ENCODE data around the gene ZBTB7A.
A peak's percentile ranks its signal among the peaks of the same experiment; 100 is the strongest.
"Not testable (repeated sequence)": the region's sequence is repeated elsewhere in the genome, so short reads cannot be mapped to it uniquely, and the experiment has no call there.

Gene ZBTB7A

DNA sequence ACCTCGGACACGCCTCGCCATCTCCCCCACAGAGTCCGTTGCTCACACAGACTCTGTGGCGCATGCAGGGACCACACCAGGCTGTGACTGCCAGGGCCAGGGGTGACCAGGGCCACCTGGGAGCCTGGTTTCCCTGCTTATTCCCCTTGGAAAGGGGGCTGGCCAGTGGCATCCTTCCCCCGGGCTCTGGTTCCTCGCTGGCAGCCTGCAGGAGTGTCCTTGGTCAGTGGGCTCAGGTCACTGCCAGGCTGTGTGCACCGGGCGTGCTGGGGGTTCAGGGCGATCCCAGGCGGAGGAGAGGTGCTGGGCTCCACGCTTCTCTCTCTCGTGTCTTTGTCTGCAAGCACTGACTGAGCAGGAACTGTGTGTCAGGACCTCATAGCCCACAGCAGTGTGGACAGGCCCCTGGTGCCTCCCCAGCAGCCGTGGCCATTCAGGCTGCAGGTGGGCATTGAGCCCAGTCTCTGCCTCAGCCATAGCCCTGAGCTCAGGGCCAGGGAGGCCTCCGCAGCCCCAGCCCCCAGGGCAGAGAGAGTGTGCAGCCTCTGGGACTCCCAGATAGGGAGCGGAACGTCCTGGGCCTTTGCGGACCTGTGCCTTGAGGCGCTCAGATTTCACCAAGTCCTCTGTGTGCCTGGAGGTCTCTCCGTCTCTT lies 52.7 kb downstream of the ZBTB7A start:
- DNase-seq: no peak

DNA sequence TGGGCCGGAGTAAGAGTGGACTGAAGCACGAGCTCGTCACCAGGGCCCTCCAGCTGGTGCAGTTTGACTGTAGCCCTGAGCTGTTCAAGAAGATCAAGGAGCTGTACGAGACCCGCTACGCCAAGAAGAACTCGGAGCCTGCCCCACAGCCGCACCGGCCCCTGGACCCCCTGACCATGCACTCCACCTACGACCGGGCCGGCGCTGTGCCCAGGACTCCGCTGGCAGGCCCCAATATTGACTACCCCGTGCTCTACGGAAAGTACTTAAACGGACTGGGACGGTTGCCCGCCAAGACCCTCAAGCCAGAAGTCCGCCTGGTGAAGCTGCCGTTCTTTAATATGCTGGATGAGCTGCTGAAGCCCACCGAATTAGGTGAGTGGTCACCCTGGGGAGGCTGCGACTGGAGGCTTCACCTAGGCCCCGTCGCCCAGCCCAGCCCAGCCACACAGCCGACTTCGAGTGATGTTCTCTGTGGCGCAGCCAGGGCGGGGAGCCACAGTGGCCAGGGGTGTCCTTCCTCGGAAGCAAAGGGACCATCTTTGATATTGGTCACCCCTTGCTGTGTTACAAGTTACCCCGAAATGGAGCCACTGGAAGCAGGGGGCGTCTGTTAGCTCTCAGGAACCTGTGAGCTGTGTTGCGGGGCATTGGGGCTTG lies 53.6 kb downstream of the ZBTB7A start:
- no peak for DNase-seq

DNA sequence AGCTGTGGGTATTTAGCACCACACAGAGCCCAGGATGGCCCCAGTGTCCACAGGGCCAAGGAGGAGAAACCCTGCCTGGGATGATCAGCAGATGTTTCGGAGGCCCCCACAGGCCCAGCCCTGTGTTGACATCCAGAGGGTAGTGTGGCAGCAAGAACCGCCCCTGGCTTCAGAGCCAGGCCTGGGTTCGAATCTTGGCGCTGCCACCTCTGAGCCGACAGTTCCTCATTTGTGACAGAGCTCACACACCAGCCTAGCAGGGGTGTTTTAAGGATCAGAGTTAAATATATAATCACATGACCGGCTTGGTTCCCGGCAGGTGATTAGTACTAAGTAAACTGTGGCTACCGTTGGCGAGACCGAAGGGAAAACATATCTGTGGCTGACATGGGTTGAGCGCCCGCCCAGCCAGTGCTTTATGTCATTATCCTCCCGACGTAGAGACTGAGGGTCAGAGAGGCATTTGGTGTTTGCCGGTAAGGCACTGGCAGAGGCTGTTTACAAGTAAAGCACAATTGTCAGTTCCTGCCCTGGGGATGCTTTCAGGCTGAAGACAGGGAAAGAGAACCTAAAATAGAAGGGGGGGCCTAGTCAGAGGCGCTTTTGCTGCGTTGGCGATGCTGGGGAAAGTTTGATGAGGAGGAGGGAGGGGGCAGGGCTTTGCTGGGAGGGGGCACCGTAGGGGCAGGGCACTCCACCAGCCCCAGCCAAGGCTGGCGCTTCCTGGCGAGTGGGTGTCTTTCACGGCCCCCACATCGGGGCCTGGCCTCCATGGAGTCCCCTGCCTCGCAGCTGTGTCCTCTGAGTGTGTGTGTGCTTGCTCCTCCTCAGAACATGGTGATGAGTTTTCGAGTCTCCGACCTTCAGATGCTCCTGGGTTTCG lies 54.4 kb downstream of the ZBTB7A start:
- DNase-seq: no peak

DNA sequence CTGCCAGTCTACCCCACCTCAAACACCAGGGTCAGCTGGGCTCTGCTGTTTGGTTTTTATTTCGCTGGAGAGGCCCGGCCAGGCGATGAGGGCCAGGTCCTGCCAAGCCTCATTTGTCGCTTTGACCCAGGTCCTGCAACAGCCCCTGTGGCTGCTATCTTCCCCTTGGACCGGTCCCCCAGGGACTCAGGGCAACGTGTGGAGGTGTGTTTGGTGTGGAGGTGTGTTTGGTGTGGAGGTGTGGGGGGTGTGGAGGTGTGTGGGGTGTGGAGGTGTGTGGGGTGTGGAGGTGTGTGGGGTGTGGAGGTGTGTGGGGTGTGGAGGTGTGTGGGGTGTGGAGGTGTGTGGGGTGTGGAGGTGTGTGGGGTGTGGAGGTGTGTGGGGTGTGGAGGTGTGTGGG lies 55.3 kb downstream of the ZBTB7A start:
- not testable (repeated sequence) for DNase-seq

DNA sequence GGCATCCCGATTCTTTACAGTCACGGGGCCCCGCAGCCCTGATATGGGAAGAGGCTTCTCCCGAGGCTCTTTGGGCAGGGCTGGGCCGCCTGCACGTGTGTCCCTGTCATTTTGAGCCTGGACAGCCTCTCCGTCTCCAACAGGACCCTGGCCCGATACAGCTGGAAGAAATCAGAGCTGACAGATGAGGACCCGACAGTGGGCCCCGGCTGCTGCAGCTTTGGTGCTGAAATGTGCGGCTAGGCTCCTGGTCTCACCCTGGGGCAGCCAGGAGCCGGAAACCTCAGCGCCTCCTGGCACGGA lies 55.9 kb downstream of the ZBTB7A start:
- no peak for DNase-seq

DNA sequence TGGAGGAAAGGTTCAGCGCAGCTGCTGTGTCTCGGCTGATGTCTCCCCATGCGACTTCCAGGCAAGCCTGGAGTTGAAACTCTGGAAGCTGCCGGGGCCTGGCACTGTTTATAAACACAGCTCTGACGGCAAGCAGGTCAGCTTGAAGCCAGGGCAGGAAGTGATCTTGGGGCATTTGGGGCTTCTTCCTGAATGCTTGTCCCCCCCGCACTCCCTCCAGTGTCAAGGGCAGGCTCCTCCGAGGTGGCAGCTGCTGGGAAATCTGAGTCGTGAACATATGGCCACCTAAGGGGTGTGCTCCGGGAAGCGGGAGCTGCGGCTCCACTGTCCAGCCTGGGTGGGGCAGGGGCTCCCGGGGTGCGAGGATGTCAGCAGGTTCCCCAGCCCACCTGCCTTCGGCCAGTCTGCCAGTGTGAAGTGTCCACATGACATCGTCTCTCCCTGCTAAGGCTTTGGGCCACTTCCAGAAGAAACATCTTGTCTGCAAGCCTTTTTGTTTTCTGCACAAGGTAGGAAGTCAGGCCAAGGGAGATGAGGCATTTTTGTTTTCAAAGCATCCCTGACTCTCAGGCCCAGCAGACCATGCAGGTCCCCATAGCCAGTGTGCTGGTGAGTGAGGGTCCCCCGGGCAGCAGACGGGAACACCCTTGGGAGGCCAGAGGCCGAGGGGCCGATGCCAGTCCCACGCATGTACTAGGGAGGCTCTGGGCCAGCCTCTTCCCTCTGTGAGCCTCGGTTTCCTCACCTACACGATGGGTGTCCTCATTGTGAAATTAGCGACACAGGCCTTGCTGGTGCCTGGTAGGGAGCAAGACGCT lies 56.5 kb downstream of the ZBTB7A start:
- DNase-seq: no peak

DNA sequence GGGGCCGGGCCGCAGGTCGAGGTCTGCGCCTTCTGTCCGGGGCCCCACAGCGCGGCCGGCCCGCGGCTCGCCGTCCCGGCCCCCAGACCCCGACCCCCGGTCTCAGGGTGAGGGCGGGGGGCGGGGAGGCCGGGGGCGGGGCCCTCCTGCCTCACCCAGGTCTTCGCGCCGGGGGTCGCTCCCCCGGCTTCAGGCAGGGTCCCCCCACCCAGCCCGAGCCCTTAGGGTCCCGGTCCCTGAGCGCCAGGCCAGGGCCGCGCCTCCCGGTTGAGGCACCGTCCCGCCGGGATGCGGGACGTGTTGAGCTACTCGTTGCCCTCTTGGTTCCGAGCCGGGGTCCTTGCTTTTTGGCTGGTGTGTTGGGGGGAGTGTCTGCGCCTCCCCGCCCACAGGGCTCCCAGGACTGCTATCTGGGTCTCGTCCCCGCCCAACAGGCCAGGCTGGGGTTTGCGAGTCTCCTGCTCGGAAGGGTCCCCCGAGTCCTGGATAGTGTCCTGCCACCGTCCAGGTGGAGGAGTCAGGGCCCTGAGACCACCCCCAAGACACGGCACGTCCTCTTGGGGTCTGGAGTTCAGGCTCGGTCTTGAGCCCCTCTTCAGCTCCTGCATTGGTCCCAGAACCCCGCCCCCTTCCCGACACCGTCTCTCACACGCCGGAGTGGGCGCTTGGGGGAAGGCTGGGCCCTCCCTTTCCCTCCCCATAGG lies 58.7 kb downstream of the ZBTB7A start:
- DNase-seq: no peak

DNA sequence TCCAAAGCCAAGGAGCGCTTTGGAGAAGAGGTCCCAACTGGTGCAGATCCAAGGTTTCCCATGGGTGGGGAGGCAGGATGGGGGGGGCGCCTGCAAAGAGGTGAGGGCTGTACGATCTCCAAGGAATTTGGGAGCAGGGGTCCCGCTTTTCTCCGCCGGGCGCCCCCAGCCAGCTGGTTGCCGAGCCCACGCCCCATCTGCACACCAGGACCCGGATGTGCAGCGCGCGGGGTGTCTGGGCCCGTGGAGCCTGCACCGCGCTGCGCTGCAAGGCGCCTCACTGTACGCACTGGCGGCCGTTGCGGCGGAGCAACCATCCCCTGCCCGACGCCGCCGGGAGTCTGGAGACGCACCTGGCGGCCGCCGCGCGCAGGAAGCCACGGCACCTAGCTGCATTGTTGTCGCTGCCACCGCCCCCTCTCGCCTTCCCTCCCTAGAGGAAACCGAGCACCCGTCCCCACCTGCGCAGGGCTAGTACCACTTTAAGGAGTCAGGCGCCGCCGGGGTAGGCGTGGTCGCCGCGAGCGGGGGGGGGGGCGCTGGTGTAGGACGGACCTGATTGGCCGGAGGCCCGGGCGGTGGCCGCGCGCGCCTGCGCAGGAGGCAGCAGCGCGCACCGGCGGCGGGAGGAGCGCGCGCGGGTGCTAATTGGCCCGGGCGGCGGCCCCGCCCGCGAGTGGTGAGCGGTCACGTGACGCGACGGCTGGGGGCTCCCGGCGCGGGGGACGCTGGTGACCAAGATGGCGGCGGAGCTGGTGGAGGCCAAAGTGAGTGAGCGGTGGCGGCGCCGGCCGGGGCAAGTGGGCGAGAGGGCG lies 59.5 kb downstream of the ZBTB7A start, which contains the start of gene PIAS4:
TSS of gene PIAS4 (plus strand) at position 716 of the 815 bp plus-strand sequence. CDS start at position 741, 25 bp downstream.
- peak; percentile 86 to 91 for DNase-seq

DNA sequence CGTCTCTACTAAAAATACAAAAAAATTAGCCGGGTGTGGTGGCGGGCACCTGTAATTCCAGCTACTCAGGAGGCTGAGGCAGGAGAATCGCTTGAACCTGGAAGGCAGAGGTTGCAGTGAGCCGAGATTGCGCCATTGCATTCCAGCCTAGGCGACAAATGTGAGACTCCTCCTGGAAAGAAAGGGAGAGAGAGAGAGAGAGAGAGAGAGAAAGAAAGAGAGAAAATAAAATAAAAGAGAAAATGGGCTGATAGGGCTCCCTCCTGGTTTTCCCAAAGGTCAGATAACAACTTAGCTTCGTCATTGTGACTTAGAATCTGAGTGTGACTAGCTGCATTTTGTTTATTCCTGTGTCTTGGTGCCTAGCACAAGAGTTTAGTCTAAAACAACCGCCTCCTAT lies 61.3 kb downstream of the ZBTB7A start:
- not testable (repeated sequence) for DNase-seq

DNA sequence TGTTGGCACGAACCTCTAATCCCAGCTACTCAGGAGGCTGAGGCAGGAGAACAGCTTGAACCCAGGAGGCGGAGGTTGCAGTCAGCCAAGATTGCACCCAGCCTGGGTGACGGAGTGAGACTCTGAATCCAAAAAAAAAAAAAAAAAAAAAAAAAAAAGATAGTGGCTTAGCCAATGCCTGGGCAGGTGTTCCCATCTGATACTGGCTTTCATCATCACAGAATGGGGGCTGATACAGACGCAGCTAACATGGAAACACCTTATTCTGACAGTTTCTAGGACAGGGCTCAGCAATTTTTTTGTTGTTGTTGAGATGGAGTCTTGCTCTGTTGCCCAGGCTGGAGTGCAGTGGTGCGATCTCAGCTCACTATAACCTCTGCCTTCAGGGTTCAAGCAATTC lies 65.9 kb downstream of the ZBTB7A start:
- not testable (repeated sequence) for DNase-seq

DNA sequence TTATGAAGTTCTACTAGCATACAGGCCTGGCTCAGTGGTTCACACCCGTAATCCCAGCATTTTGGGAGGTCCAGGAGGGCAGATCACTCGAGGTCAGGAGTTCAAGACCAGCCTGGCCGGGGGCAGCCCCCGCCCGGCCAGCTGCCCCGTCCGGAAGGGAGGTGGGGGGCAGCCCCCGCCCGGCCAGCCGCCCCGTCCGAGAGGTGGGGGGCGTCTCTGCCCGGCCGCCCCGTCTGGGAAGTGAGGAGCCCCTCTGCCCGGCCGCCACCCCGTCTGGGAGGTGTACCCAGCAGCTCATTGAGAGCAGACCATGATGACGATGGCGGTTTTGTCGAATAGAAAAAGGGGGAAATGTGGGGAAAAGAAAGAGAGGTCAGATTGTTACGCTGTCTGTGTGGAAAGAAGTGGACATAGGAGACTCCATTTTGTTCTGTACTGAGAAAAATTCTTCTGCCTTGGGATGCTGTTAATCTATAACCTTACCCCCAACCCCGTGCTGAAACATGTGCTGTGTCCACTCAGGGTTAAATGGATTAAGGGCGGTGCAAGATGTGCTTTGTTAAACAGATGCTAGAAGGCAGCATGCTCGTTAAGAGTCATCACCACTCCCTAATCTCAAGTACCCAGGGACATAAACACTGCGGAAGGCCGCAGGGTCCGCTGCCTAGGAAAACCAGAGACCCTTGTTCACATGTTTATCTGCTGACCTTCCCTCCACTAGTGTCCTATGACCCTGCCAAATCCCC lies 67.9 kb downstream of the ZBTB7A start:
- DNase-seq: not testable (repeated sequence)

DNA sequence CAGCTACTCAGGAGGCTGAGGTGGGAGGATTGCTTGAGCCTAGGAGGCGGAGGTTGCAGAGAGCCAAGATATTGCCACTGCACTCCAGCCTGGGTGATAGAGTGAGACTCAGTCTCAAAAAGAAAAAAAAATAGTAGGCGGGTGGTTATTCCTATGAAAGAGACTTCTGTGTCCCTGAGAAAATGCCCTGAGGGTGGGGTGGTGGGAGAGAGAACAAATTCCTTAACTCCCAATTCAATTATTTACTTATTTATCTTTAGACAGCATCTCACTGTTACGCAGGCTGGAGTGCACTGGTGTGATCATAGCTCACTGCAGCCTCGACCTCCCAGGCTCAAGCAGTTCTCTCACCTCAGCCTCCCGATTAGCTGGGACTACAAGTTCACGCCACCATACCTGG lies 71.1 kb downstream of the ZBTB7A start:
- no peak for DNase-seq

All from NCI-H1930 (cell line).